NCI-H2171 treated with DMSO at 0.1 percent for 48 hours (cell line): Measurements from ENCODE around the gene HYPK.
"Not testable (repeated sequence)": the region's sequence is repeated elsewhere in the genome, so short reads cannot be mapped to it uniquely, and the experiment has no call there.

ENCODE experiments used
- DNase-seq: peaks from one replicate; lab custom pipeline; 2025; lab: John Stamatoyannopoulos, UW

Gene HYPK

GRCh38 chr15:43795997-43796396, 4.4 kb upstream of the HYPK start:
- no peak for DNase-seq

- no peak for DNase-seq
These were observed 3.8 kb upstream of the HYPK start for GRCh38 chr15:43796566-43796965.

- peak; percentile 90 for DNase-seq
These were observed 1.0 kb upstream of the HYPK start for GRCh38 chr15:43799209-43799944.

GRCh38 chr15:43799945-43800285, 484 bp upstream of the HYPK start, which contains the start of gene SERINC4:
TSS of gene SERINC4 (minus strand) at chr15:43800220. CDS start at chr15:43799986, 234 bp downstream.
- DNase-seq, result no peak

GRCh38 chr15:43802676-43803075, 2.3 kb downstream of the HYPK start:
- DNase-seq, result not testable (repeated sequence)

GRCh38 chr15:43808435-43808950, 8.1 kb downstream of the HYPK start:
- no peak for DNase-seq

- DNase-seq, result no peak
These were observed 8.7 kb downstream of the HYPK start for GRCh38 chr15:43808960-43809678.

GRCh38 chr15:43815064-43815463, 14.7 kb downstream of the HYPK start:
- DNase-seq, result not testable (repeated sequence)

GRCh38 chr15:43821505-43821904, 21.1 kb downstream of the HYPK start:
- DNase-seq, result no peak

GRCh38 chr15:43824302-43825246, 24.2 kb downstream of the HYPK start, which contains the start of gene MFAP1:
TSS of gene MFAP1 (minus strand) at chr15:43824690. CDS start at chr15:43824569, 121 bp downstream.
- DNase-seq, result peak; percentile 99

- not testable (repeated sequence) for DNase-seq
These were observed 24.9 kb downstream of the HYPK start for GRCh38 chr15:43825305-43825704.

GRCh38 chr15:43826029-43826507, 25.7 kb downstream of the HYPK start:
- no peak for DNase-seq

- DNase-seq, result peak; percentile 83
These were observed 26.3 kb downstream of the HYPK start, which contains the start of gene WDR76 for GRCh38 chr15:43826508-43827341. TSS of gene WDR76 (plus strand) at chr15:43827002. CDS start at chr15:43827033, 31 bp downstream.

GRCh38 chr15:43828061-43828657, 27.8 kb downstream of the HYPK start:
- no peak for DNase-seq

- DNase-seq, result not testable (repeated sequence)
These were observed 29.6 kb downstream of the HYPK start for GRCh38 chr15:43829951-43830540.

- DNase-seq, result not testable (repeated sequence)
These were observed 30.4 kb downstream of the HYPK start for GRCh38 chr15:43830691-43831275.

GRCh38 chr15:43831519-43832052, 31.2 kb downstream of the HYPK start:
- not testable (repeated sequence) for DNase-seq

- DNase-seq, result not testable (repeated sequence)
These were observed 32.1 kb downstream of the HYPK start for GRCh38 chr15:43832485-43832884.

- no peak for DNase-seq
These were observed 45.0 kb downstream of the HYPK start for GRCh38 chr15:43845421-43845820.
